DND-41 (cell line): ENCODE measurements around the gene NIP7.

ENCODE experiments used
- ATAC-seq: fragments of 200-7000 bp; cut with Tn5 transposase; 3 replicates; pipeline ENCODE4 v1.9.1; 2021; ENCODE audit warnings: low read depth; ENCODE audit not compliant: insufficient read depth
- DNase-seq: peaks from one replicate; pipeline ENCODE4 v3.0.0-alpha.2; 2020
- H2AFZ ChIP-seq: 2 replicates; pipeline ENCODE4 v1.6.0; 2012; ENCODE audit warnings: low read depth, low read length
- H3K27ac ChIP-seq: 2 replicates; pipeline ENCODE4 v1.5.1; 2012; ENCODE audit warnings: low read length, inconsistent platforms
- H3K27me3 ChIP-seq: fragments of 200-600 bp; sonication (generic); 2 replicates; pipeline ENCODE4 v1.6.0; 2012; ENCODE audit warnings: low read length, mild to moderate bottlenecking, inconsistent platforms; ENCODE audit not compliant: insufficient read depth, poor library complexity
- H3K36me3 ChIP-seq: 2 replicates; pipeline ENCODE4 v1.5.1; 2012; ENCODE audit warnings: low read length, inconsistent platforms; ENCODE audit not compliant: insufficient read depth
- H3K4me1 ChIP-seq: 2 replicates; pipeline ENCODE4 v1.5.1; 2012; ENCODE audit warnings: mild to moderate bottlenecking, low read length; ENCODE audit not compliant: insufficient read depth
- H3K4me2 ChIP-seq: 2 replicates; pipeline ENCODE4 v1.6.0; 2012; ENCODE audit warnings: mild to moderate bottlenecking, moderate library complexity, low read length, inconsistent platforms; ENCODE audit not compliant: insufficient read depth
- H3K4me3 ChIP-seq, 2 experiments: fragments of 200-600 bp in 1 of 2; shearing (Covaris generic) in 1 of 2; 2 replicates each; pipeline ENCODE4 v1.5.1; 2012 to 2016; ENCODE audit warnings: inconsistent platforms in 2 of 2, low read length in 2 of 2, mild to moderate bottlenecking in 2 of 2, low read depth in 1 of 2, moderate library complexity in 1 of 2
- H3K79me2 ChIP-seq: 2 replicates; pipeline ENCODE4 v1.6.0; 2012; ENCODE audit warnings: low read length, inconsistent platforms; ENCODE audit not compliant: insufficient read depth
- H3K9ac ChIP-seq: 2 replicates; pipeline ENCODE4 v1.6.0; 2012; ENCODE audit warnings: low read depth, mild to moderate bottlenecking, inconsistent platforms, low read length, moderate library complexity
- H3K9me3 ChIP-seq: 2 replicates; pipeline ENCODE4 v1.5.1; 2012; ENCODE audit warnings: low read length, moderate library complexity, mild to moderate bottlenecking, inconsistent platforms; ENCODE audit not compliant: insufficient read depth, severe bottlenecking
- H4K20me1 ChIP-seq: 2 replicates; pipeline ENCODE4 v1.6.0; 2012; ENCODE audit warnings: low read length; ENCODE audit not compliant: insufficient read depth
- CTCF ChIP-seq: IDR thresholded peaks from 2 replicates; pipeline ENCODE4 v1.5.1; 2012; ENCODE audit warnings: borderline replicate concordance, low read length, moderate library complexity, mild to moderate bottlenecking; ENCODE audit not compliant: poor library complexity, severe bottlenecking; ENCODE audit errors: extremely low read depth
- EZH2 ChIP-seq: IDR thresholded peaks from 3 replicates; pipeline ENCODE4 v1.6.1; 2012; ENCODE audit warnings: borderline replicate concordance, low read depth, mild to moderate bottlenecking, moderate library complexity, low read length, inconsistent platforms; ENCODE audit not compliant: severe bottlenecking

Gene NIP7

GRCh38 chr16:69310653-69311532 is 28.7 kb upstream of the NIP7 start, which contains the start of gene VPS4A:
VPS4A (plus strand) TSS chr16:69311350; CDS start chr16:69311512, 162 bp downstream.
- TF ChIP-seq EZH2 (no peak), CTCF (peak; percentile 93)
- Histone ChIP-seq H4K20me1 (peaks cover 31% of the 10 kb centered on the region), H3K4me2 (peak within 1 kb of the TSS; percentile 91), H3K4me1 (peaks cover 26% of the 10 kb centered on the region), H3K27ac (peak within 1 kb of the TSS; percentile 89), H3K27me3 (no peaks in the 10 kb centered on the region), H3K79me2 (peaks cover 49% of the 10 kb centered on the region), H3K4me3 (peak within 1 kb of the TSS; percentile 79 to 86), H3K36me3 (peaks cover 29% of the 10 kb centered on the region), H2AFZ (peak within 1 kb of the TSS; percentile 88), H3K9me3 (no peaks in the 10 kb centered on the region), H3K9ac (peak within 1 kb of the TSS; percentile 98)
- ATAC-seq (peak; percentile 97), DNase-seq (peak; percentile 97)

GRCh38 chr16:69311533-69312387 is 27.8 kb upstream of the NIP7 start:
- Histone ChIP-seq H3K79me2 (peaks cover 58% of the 10 kb centered on the region), H3K4me1 (peaks cover 26% of the 10 kb centered on the region), H2AFZ (peak overlapping the region; percentile 88), H3K9me3 (no peaks in the 10 kb centered on the region), H3K27me3 (no peaks in the 10 kb centered on the region), H3K27ac (peak overlapping the region; percentile 89), H3K9ac (peak overlapping the region; percentile 98), H3K36me3 (peaks cover 37% of the 10 kb centered on the region), H3K4me2 (peak overlapping the region; percentile 91), H4K20me1 (peaks cover 39% of the 10 kb centered on the region), H3K4me3 (peak overlapping the region; percentile 79 to 86)
- peak; percentile 32 for DNase-seq
- peak; percentile 47 for ATAC-seq
- no peak for TF ChIP-seq EZH2
- peak; percentile 33 for TF ChIP-seq CTCF

- peaks cover 50% of the 10 kb centered on the region for H3K36me3 ChIP-seq
- H4K20me1 ChIP-seq, result peaks cover 48% of the 10 kb centered on the region
- no peak overlapping the region for H3K27ac ChIP-seq
- no peak for DNase-seq
- TF ChIP-seq CTCF, result no peak
- no peak for TF ChIP-seq EZH2
- H2AFZ ChIP-seq, result no peak overlapping the region
- H3K4me3 ChIP-seq, result no peak overlapping the region
- no peaks in the 10 kb centered on the region for H3K9me3 ChIP-seq
- H3K4me2 ChIP-seq, result peak overlapping the region; percentile 91; the same call in 1 of the 2 replicates
- peaks cover 64% of the 10 kb centered on the region for H3K79me2 ChIP-seq
- no peaks in the 10 kb centered on the region for H3K27me3 ChIP-seq
- no peak overlapping the region for H3K9ac ChIP-seq
- peaks cover 26% of the 10 kb centered on the region for H3K4me1 ChIP-seq
- no peak for ATAC-seq
Observed at GRCh38 chr16:69313469-69313868, 26.1 kb upstream of the NIP7 start.
